GM18873 (cell line): Measurements from ENCODE around the gene NPR1.
"Not testable (repeated sequence)": the region's sequence is repeated elsewhere in the genome, so short reads cannot be mapped to it uniquely, and the experiment has no call there.

Experiments
- ATAC-seq: cut with Tn5 transposase; IDR thresholded peaks from one replicate; pipeline ENCODE4 v1.9.1; 2021; ENCODE audit warnings: mild to moderate bottlenecking, moderate library complexity, moderate number of reproducible peaks; ENCODE audit not compliant: unreplicated experiment, low FRiP score

Gene NPR1

GRCh38 chr1:153716211-153716610 is 37.7 kb downstream of the NPR1 start:
- not testable (repeated sequence) for ATAC-seq

- ATAC-seq = no peak
Measured at GRCh38 chr1:153717330-153717729, 38.8 kb downstream of the NPR1 start.

DNA sequence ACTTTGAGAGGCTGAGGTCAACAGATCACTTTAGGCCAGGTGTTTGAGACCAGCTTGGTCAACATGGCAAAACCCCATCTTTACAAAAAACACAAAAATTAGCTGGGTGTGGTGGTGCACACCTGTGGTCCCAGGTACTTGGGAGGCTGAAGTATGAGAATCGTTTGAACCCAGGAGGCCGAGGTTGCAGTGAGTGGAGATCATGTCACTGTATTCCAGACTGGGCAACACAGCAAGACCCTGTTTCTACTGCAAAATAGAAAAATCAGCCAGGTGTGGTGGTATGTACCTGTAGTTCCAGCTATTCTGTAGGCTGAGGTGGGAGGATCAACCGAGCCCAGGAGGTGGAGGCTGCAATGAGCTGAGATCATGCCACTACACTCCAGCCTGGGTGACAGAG is 45.2 kb downstream of the NPR1 start:
- no peak for ATAC-seq

- not testable (repeated sequence) for ATAC-seq
Measured at GRCh38 chr1:153724634-153725033, 46.1 kb downstream of the NPR1 start.

GRCh38 chr1:153727463-153728304 is 49.2 kb downstream of the NPR1 start, which contains the start of gene INTS3:
Gene INTS3, plus strand, starts transcription at chr1:153728050. Its CDS starts 585 bp downstream, at chr1:153728635.
- ATAC-seq = peak; percentile 94

- no peak for ATAC-seq
Measured at GRCh38 chr1:153728305-153729066, 50.0 kb downstream of the NPR1 start.

DNA sequence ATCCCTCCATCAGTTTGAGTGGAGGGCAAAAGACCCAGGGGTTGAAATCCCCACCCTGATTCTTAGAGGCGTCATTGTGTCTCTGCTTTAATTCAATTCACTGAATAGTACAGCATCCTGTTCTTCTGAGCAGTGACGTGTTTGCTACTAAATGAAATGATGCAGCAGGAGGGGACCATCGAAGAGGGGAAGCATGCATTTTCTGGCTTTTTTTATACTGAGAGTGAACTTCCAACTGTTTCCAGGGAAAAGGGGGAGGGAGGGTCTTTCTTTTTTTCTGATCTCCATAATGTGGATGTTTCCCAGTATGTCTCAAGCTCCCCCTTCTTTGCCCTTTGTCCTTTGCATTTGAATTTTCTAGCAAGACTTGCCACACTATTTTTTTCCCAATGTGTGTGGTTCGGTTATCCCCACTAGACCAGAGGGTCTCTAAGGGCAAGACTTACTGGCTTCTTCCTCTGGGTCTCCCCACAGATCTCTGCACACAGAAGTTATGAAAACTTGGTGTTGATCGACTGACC is 52.0 kb downstream of the NPR1 start:
- ATAC-seq = no peak

DNA sequence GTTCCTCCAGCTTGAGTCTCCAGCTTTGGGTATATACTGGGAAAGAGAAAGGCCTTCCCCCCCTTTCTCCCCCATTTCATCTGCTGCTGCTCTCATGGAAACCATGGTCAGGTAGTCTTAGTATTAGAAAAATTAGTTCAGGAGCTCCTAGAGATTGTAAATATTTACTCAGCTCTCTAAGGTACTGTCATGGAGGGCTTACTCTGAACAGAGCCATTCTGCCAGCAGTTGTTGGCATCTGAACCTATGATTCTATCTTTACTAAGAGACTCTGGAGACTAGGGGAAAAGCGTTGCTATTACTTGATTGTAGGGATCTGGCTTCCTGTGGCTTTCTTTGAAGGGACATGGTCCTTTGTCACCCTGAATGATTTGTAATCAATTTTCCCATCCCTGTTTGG is 55.5 kb downstream of the NPR1 start:
- no peak for ATAC-seq

DNA sequence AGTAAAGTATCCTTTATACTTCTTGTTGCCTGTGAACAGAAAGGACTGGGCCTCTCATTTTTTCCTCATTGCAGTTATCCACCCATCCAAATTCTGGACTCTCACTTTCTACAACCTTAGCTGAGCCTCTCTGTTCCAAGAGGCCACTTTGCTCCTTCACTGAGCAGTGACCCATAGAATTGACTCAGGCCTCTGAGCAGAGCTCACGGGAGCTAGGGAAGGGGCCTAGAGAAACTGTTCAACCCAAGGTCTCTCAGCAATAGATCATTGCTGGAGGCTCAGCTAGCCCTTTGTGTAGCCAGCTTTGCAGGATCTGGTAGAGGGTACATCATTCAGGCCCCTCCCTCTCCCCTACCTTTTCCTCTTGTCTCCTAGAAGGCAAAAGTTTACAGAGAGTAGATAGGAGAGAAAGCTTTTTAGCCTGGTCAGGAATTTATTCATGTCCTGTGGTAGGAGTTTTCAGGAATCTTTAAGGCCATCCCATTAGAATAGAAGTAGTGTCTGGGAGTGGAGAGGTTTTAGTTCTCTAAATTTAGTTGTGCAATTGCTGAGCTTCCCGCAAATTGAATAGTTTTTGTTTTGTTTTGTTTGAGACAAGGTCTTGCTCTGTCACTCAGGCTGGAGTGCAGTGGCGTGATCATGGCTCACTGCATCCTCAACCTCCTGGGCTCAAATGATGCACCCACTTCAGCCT is 56.1 kb downstream of the NPR1 start:
- no peak for ATAC-seq

DNA sequence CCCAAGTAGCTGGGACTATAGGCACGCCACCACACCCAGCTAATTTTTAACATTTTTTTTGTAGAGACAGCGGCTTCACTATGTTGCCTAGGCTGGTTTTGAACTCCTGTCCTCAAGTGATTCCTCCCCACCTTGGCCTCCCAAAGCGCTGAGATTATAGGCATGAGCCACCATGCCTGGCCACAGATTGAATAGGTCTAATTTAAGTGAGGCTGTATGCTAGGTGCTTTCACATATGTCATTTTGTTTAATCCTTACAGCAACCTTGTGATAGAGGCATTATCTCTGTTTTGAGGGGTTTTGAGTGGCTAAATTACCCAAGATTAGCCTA is 56.6 kb downstream of the NPR1 start:
- ATAC-seq = no peak

GRCh38 chr1:153741986-153742385 is 63.5 kb downstream of the NPR1 start:
- ATAC-seq = no peak

DNA sequence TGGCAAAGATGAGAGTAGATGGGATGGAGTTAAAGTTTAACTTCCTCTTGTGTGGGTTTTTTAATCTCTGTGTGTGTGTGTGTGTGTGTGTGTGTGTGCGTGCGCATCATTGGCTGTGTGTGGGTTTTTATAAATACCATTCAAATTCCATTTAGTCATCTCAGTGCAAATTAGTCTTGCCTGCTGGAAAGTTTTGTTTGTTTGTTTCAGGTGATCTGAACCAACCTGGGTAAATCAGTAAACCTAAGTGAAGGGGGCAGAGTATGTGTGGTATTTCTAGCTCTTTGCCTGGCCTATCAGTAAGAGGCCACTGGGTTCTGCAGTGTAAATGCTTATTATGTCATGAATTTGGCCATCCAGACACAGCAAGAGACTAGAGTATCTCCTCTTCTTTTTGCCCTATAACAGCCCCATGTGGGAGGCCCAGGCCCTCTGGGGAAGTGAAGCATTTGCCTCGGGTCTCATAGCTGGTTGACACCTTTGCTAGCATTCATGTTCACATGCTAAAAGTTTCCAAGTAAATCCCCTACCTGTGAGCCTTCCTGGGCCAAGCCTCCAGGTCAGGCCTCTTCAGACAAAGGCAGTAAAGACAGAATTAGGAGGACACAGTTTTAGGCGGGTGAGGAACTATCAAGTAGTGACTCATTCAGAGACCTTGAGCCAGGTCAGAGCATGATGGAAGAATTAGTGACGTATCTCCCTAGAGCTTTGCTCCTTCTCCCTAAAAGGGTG is 64.1 kb downstream of the NPR1 start:
- peak; percentile 66 for ATAC-seq
